ENCODE measurements around the gene SFRP2. TPM values are rescaled to one million over a fixed set of nuclear protein-coding genes. Genes with fewer than 3 reads are reported as not detected.
A peak's percentile ranks its signal among the peaks of the same experiment; 100 is the strongest.

Gene SFRP2
- total RNA-seq, 1 donor from 2014 or later = not detected

GRCh38 chr4:153773236-153773690 lies 15.6 kb downstream of the SFRP2 start:
- DNase-seq (ENCODE audit: low read depth, low spot score) = no peak

GRCh38 chr4:153771046-153771445 lies 17.8 kb downstream of the SFRP2 start:
- DNase-seq (ENCODE audit: low read depth, low spot score) = no peak

- DNase-seq (ENCODE audit: low read depth, low spot score) = no peak
Observed at GRCh38 chr4:153766758-153767157, 22.1 kb downstream of the SFRP2 start.

- no peak for DNase-seq (ENCODE audit: low read depth, low spot score)
Observed at GRCh38 chr4:153765894-153766293, 23.0 kb downstream of the SFRP2 start.

- no peak for DNase-seq (ENCODE audit: low read depth, low spot score)
Observed at GRCh38 chr4:153764601-153765368, 24.1 kb downstream of the SFRP2 start.

GRCh38 chr4:153763404-153763803 lies 25.5 kb downstream of the SFRP2 start:
- DNase-seq (ENCODE audit: low read depth, low spot score) = no peak

- DNase-seq (ENCODE audit: low read depth, low spot score) = no peak
Observed at GRCh38 chr4:153759407-153760316, 29.2 kb downstream of the SFRP2 start, which contains the start of gene RNF175. Gene RNF175 (minus strand): TSS chr4:153760024. CDS start chr4:153759862, 162 bp downstream.

- no peak for DNase-seq (ENCODE audit: low read depth, low spot score)
Observed at GRCh38 chr4:153758688-153759406, 30.0 kb downstream of the SFRP2 start.

GRCh38 chr4:153758136-153758535 lies 30.7 kb downstream of the SFRP2 start:
- DNase-seq (ENCODE audit: low read depth, low spot score) = no peak

- no peak for DNase-seq (ENCODE audit: low read depth, low spot score)
Observed at GRCh38 chr4:153757407-153757806, 31.5 kb downstream of the SFRP2 start.

- no peak for DNase-seq (ENCODE audit: low read depth, low spot score)
Observed at GRCh38 chr4:153755186-153755585, 33.7 kb downstream of the SFRP2 start.

- DNase-seq (ENCODE audit: low read depth, low spot score) = peak; percentile 22
Observed at GRCh38 chr4:153750197-153750817, 38.6 kb downstream of the SFRP2 start.

- DNase-seq (ENCODE audit: low read depth, low spot score) = no peak
Observed at GRCh38 chr4:153748378-153748777, 40.5 kb downstream of the SFRP2 start.

- DNase-seq (ENCODE audit: low read depth, low spot score) = no peak
Observed at GRCh38 chr4:153747406-153747955, 41.4 kb downstream of the SFRP2 start.

- no peak for DNase-seq (ENCODE audit: low read depth, low spot score)
Observed at GRCh38 chr4:153745651-153746050, 43.2 kb downstream of the SFRP2 start.

- DNase-seq (ENCODE audit: low read depth, low spot score) = no peak
Observed at GRCh38 chr4:153741541-153741940, 47.3 kb downstream of the SFRP2 start.

GRCh38 chr4:153735906-153736461 lies 52.9 kb downstream of the SFRP2 start:
- DNase-seq (ENCODE audit: low read depth, low spot score) = no peak

- no peak for DNase-seq (ENCODE audit: low read depth, low spot score)
Observed at GRCh38 chr4:153733751-153734448, 55.0 kb downstream of the SFRP2 start.

- DNase-seq (ENCODE audit: low read depth, low spot score) = no peak
Observed at GRCh38 chr4:153731239-153731638, 57.6 kb downstream of the SFRP2 start.
